ENCODE measurements around the gene GHRHR.

Gene GHRHR

DNA sequence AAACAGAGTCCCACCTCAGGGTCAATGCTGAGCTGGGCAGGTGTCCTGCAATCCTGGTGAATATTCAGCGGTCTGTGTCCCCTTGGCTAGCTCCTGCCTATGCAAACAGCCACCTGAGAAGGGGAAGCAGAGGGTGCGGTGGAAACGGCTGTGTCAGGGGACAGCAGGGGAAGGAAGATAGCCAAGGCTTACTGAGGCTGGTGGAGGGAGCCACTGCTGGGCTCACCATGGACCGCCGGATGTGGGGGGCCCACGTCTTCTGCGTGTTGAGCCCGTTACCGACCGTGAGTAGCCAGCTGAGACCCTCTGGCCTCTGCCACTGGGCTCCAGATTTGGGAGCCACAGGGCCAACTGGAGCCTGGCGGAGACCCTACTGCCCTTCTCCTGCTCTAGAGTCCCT is at the start of gene GHRHR:
TSS of gene GHRHR (plus strand) at position 112 of the 400 bp plus-strand sequence. CDS start at position 228, 116 bp downstream.
- no peak for DNase-seq

DNA sequence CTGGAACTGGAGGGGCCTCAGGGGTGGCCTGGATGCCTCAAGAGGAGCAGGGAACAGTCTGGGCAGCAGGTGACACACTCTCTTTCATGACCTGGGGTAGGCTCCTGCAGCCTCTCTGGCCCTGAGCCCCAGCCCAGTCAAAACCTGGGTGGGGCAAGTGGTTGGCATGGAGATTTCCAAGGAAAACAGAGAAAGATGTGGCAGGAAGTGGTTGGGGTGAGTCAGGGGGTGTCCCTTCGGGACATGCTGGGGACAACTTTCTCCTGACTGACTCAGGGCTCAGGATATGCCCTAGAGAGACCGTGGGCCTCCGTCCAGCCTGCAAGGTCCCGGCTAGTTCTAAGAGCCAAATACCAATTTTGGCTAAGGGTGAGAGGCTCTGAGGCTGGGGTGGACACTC is 49.2 kb upstream of the GHRHR start:
- peak; percentile 74 to 86 for DNase-seq

DNA sequence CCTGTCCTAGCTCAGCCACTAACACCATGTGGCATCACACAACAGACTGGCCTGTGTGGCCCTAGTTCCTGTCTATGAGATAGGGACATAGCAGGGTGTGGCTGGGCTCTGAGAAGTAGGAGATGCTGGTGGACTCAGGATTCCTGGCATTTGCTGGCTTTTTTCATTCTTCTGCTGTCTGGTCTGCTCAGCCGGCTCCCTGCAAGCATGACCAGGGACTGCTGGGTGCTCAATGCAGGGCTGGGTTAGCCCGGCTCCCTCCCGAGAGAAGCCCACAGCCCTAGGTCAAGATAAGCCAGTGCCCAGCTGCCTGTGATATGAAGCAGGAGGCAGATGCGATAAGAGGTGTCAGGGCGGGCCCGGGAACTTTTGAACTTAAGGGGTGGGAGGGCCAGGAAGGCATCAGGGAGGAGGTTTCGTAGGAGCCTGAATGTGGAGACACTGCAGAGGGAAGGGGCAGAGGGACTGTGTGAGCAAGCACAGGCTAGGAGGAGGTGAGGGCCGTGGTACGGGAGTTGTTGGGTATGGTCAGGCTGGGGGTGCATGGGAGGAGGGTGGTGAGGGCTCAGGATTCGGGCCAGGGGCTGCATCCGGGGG is 48.6 kb upstream of the GHRHR start:
- no peak for DNase-seq

GRCh38 chr7:30915751-30916150 is 48.0 kb upstream of the GHRHR start:
- DNase-seq, result no peak

DNA sequence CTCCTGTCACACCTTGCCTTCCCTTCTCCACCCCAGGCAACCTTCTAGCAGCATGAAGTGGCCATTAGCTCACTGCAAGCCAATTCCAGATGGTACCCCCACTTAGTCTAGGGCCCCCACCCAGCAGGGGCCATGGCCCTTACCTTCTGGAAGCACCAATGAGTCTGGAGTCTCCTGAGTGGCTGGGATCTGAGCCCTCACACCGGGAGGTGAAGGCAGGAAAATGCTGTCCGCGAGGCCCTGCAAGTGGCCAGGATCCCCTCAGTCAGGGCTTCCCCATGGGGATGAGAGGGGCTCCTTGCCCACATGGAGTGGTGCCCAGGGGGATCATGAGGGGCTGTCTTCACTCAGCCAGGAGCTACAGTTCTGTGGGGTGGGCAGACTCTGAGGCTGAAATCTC is 47.5 kb upstream of the GHRHR start:
- DNase-seq, result no peak

DNA sequence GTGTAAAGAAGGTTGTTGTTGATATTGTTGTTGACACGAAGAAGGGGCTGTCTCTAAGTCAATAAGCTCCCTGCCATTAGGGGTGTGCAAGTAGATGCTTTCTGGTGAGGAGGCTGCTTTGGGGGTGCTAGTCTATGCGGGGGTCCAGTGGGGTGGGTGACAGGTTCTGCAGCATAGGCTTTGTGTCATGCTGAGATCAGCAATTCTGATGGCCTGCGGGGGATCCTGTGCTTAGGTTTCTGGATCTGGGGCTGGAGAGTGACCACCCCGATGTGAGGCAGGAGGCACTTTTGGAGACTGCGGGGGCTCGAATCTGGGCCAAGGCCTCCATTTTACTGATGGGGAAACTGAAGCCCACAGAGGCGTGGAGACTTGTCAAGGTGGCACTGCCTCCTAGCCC is 47.0 kb upstream of the GHRHR start:
- no peak for DNase-seq

- no peak for DNase-seq
Measured at GRCh38 chr7:30917216-30917893, 46.4 kb upstream of the GHRHR start.

DNA sequence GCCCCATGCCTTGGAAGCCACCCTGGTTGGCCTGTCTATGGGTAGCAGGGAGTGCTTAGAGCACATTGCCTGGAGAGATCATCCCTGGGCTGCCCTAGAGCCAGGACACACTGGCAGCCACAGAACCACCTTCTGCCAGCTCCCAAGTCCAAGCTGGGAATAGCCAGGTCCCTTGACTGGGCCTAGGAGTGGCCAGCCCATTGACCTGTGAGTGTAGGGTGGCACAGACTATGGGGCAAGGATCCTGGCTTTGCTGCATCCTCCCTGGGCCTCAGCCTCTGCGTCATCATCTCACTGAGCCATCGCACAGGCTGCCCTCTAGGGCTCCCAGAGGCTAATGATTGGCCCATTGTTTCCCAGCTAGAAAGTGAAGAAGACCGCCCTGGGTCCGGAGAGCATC is 45.1 kb upstream of the GHRHR start:
- no peak for DNase-seq

DNA sequence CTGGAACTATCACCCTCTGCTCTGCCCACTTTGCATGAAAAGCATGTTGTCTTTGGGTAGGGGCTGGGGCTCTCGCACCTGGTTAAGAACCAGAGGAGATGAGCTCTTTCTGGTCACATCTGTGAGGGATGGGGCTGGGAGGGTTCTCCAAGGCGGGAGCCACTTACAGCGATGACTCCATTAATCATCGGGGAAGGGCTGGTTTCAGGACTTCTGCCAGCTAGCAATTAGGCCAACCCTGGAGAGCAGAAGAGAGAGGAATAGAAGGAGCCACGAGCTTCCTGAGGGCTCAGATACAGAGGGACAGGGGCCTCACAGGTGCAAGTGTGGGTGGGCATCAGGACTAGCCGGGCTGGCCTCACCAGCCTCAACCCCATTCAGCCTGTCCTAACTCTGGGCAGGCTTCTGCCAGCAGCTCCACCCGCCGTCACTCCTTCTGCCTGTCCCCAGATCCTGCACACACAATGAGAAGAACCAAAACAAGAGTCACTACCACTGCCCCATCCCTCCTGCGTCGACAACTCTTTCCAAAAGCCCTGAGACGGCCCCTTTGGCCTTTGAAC is 43.7 kb upstream of the GHRHR start:
- no peak for DNase-seq

- no peak for DNase-seq
Measured at GRCh38 chr7:30920584-30921539, 42.9 kb upstream of the GHRHR start.

DNA sequence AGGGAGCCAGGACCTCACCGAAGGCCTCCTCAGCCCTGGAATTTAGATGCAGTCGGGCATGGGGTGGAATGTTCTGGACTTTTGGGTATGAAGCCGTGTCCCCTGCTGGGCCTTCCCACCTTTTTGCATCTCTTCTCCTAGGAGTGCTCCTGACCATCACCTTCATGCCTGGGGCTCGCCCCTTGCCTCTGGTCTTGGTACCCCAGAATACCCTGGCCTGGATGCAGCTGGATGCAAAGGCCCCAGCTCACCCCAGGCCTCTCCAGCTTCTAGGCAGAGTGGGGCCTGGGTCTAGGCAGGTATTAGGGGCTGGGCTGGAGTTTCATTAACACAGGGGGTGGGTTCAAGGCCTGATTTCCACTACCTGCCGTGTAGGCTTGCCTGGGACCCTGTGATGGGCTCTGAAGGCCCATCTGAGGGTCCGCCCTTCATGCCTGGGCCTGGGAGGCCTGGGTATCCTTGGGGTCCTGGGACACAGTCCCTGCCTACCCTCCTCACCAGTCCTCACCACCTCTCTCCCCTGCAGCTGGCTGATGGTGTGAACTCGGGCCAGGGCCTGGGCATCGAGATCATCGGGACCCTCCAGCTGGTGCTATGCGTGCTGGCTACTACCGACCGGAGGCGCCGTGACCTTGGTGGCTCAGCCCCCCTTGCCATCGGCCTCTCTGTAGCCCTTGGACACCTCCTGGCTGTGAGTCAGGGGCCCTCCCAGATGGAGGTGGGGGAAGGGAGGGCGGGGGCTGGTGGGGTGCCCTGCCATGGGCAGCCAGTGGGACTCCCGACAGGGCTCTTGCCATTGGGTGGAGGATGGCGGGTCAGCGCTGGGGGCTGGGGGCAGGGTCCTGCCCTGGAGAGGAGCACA is 42.0 kb upstream of the GHRHR start:
- DNase-seq, result no peak

- no peak for DNase-seq
Measured at GRCh38 chr7:30922596-30922995, 41.2 kb upstream of the GHRHR start.

- no peak for DNase-seq
Measured at GRCh38 chr7:30923009-30923773, 40.6 kb upstream of the GHRHR start.

DNA sequence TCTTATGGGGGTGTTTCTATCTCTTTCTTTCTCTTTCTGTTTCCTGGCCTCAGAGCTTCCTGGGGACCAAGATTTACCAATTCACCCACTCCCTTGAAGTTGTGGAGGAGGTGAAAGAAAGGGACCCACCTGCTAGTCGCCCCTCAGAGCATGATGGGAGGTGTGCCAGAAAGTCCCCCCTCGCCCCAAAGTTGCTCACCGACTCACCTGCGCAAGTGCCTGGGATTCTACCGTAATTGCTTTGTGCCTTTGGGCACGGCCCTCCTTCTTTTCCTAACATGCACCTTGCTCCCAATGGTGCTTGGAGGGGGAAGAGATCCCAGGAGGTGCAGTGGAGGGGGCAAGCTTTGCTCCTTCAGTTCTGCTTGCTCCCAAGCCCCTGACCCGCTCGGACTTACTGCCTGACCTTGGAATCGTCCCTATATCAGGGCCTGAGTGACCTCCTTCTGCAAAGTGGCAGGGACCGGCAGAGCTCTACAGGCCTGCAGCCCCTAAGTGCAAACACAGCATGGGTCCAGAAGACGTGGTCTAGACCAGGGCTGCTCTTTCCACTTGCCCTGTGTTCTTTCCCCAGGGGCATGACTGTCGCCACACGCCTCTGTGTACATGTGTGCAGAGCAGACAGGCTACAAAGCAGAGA is 39.9 kb upstream of the GHRHR start:
- no peak for DNase-seq

DNA sequence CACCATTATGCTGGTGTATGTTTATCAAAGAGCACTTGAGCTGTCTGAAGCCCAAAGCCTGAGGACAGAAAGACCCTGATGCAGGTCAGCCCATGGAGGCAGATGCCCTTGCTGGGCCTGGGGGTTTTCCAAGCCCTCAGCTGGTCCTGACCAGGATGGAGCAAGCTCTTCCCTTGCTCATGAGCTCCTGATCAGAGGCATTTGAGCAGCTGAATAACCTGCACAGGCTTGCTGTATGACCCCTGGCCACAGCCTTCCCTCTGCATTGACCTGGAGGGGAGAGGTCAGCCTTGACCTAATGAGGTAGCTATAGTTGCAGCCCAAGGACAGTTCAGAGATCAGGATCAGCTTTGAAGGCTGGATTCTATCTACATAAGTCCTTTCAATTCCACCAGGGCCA is 39.1 kb upstream of the GHRHR start:
- no peak for DNase-seq

- DNase-seq, result no peak
Measured at GRCh38 chr7:30925117-30925516, 38.6 kb upstream of the GHRHR start.

DNA sequence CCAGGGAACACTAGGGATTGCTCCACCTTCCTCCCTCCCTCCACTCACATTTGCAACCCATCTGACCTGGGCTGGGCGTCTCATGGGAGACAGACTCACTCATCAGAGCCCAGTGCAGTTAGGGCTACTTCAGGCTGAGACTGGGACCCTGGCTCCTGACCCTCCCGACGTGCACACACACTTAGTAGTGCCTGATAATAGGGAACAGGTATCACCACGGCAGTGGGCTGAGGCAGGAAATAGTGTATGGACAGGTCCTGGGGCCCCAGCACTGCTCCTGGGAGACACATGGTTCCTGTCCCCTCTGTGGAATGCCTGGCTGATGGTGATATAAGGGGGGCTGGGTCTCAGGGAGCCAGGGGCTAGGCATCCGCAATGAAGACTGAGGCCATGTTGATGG is 37.8 kb upstream of the GHRHR start:
- no peak for DNase-seq

DNA sequence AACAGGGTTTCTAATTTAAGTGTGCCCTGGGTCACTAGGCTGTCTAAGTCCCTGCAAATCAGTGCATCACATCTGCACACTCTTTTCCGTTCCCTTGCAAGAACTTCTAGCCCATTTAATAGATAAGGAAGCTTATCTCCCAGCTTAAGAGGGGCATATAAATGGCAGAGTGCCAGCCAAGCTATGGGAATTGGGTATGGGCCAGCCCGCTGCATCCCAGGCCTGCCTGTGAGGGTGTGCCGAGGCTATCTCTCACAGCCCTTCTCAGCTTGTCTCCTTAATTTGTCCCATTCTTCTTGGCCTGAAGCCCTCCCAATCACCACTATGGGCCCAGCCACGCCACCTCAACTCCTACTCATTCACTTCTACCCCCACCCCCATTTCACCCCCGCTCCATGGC is 37.4 kb upstream of the GHRHR start:
- no peak for DNase-seq

DNA sequence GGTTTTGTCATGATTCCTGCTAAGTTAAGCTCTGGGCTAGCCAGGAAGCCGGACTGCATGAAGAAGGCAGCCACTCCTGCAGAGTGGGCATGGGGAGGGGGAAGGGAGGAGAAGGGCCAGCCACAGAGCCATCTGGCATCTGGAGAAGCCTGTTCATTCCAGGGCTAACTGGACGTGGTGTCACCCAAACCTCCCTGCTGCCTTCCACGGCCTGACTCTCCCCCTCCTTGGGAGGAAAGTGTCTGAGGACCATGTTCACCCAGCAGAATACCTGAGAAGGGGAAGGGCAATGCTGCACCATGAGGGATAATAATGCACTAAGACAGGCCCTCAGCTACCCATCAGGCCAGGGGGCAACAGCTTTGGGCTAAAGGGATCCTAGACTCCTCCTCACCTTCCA is 36.7 kb upstream of the GHRHR start:
- DNase-seq, result no peak

GRCh38 chr7:30927559-30927958 is 36.2 kb upstream of the GHRHR start:
- no peak for DNase-seq

- no peak for DNase-seq
Measured at GRCh38 chr7:30928254-30928872, 35.4 kb upstream of the GHRHR start.
